ENCODE data around the gene SLC6A16. TPM values are rescaled to one million over a fixed set of nuclear protein-coding genes. Genes with fewer than 3 reads are reported as not detected.

SLC6A16 gene
- polyA plus RNA-seq, 1 donor, result 0.61 TPM

- 47% methylated on average over 7 of the region's 7 CpGs for WGBS (ENCODE audit: insufficient coverage, low lambda C conversion rate)
- no peak overlapping the region for H3K4me3 ChIP-seq (ENCODE audit: low read length)
- no peak for DNase-seq
- no peaks in the 10 kb centered on the region for H3K27me3 ChIP-seq (ENCODE audit: control insufficient read depth, insufficient read depth, low read length)
- no peak overlapping the region for H3K27ac ChIP-seq (ENCODE audit: low read length)
- no peaks in the 10 kb centered on the region for H3K36me3 ChIP-seq (ENCODE audit: control insufficient read depth, insufficient read depth, low read length)
- H3K4me1 ChIP-seq (ENCODE audit: control insufficient read depth, insufficient read depth, low read length), result no peaks in the 10 kb centered on the region
- H3K9me3 ChIP-seq (ENCODE audit: control insufficient read depth, low read depth, low read length), result no peaks in the 10 kb centered on the region
Measured at GRCh38 chr19:49241769-49242168, 83.2 kb downstream of the SLC6A16 start.

Other genes starting within 250 kb of the SLC6A16 start
- 295 TPM for gene SNRNP70, start 239.7 kb downstream of the SLC6A16 start, polyA plus RNA-seq
- gene LIN7B, start 210.8 kb downstream of the SLC6A16 start, polyA plus RNA-seq, result 7.8 TPM
- 1.4 TPM for gene C19orf73, start 206.0 kb downstream of the SLC6A16 start, polyA plus RNA-seq
- 5.9 TPM for gene PPFIA3, start 205.6 kb downstream of the SLC6A16 start, polyA plus RNA-seq
- gene HRC, start 169.8 kb downstream of the SLC6A16 start, polyA plus RNA-seq, result 1.8 TPM
- 17.5 TPM for gene TRPM4, start 167.4 kb downstream of the SLC6A16 start, polyA plus RNA-seq
- gene CD37, start 10.2 kb upstream of the SLC6A16 start, polyA plus RNA-seq, result 5.9 TPM
- 17.2 TPM for gene TEAD2, start 37.2 kb upstream of the SLC6A16 start, polyA plus RNA-seq
- gene DKKL1, start 38.7 kb upstream of the SLC6A16 start, polyA plus RNA-seq, result 0.91 TPM
- not detected for gene KASH5, start 63.1 kb upstream of the SLC6A16 start, polyA plus RNA-seq
- not detected for gene PTH2, start 98.2 kb upstream of the SLC6A16 start, polyA plus RNA-seq
- gene GFY, start 100.2 kb upstream of the SLC6A16 start, polyA plus RNA-seq, result not detected
- gene SLC17A7, start 116.3 kb upstream of the SLC6A16 start, polyA plus RNA-seq, result 0.19 TPM
- 80.8 TPM for gene PIH1D1, start 126.6 kb upstream of the SLC6A16 start, polyA plus RNA-seq
- gene ALDH16A1, start 128.0 kb upstream of the SLC6A16 start, polyA plus RNA-seq, result 27.5 TPM
- 6.6 TPM for gene FLT3LG, start 149.0 kb upstream of the SLC6A16 start, polyA plus RNA-seq
- 3,839 TPM for gene RPL13A, start 162.4 kb upstream of the SLC6A16 start, polyA plus RNA-seq
- 3,330 TPM for gene RPS11, start 171.2 kb upstream of the SLC6A16 start, polyA plus RNA-seq
- 510 TPM for gene FCGRT, start 187.5 kb upstream of the SLC6A16 start, polyA plus RNA-seq
- 59.7 TPM for gene RCN3, start 202.8 kb upstream of the SLC6A16 start, polyA plus RNA-seq

Data from large intestine (tissue), 3 donors.